Trophoblast cell (in vitro differentiated cells and primary cell): ENCODE measurements around the gene JARID2.

ENCODE experiments used
- DNase-seq, 2 donors: peaks; one replicate each; pipeline ENCODE4 v3.0.0-alpha.2; 2016
- H2AFZ ChIP-seq: 2 replicates; pipeline ENCODE4 v1.6.1; 2013; ENCODE audit warnings: low read length, moderate library complexity, mild to moderate bottlenecking; ENCODE audit not compliant: insufficient read depth, poor library complexity
- H2AK5ac ChIP-seq: 2 replicates; pipeline ENCODE4 v1.6.1; 2013; ENCODE audit warnings: mild to moderate bottlenecking, low read length
- H2BK120ac ChIP-seq: 2 replicates; pipeline ENCODE4 v1.6.1; 2013; ENCODE audit warnings: low read length, mild to moderate bottlenecking, moderate library complexity; ENCODE audit not compliant: insufficient read depth, poor library complexity
- H2BK12ac ChIP-seq: 2 replicates; pipeline ENCODE4 v1.6.1; 2013; ENCODE audit warnings: mild to moderate bottlenecking, low read length, moderate library complexity
- H2BK5ac ChIP-seq: 2 replicates; pipeline ENCODE4 v1.6.1; 2013; ENCODE audit warnings: low read length, low read depth, moderate library complexity, mild to moderate bottlenecking; ENCODE audit not compliant: poor library complexity
- H3K14ac ChIP-seq: 2 replicates; pipeline ENCODE4 v1.6.1; 2013; ENCODE audit warnings: mild to moderate bottlenecking, low read length
- H3K18ac ChIP-seq: 2 replicates; pipeline ENCODE4 v1.6.1; 2013; ENCODE audit warnings: mild to moderate bottlenecking, low read length
- H3K23ac ChIP-seq: 2 replicates; pipeline ENCODE4 v1.6.1; 2013; ENCODE audit warnings: low read length
- H3K27ac ChIP-seq: 2 replicates; pipeline ENCODE4 v1.5.1; 2013; ENCODE audit warnings: low read depth, mild to moderate bottlenecking, inconsistent platforms, low read length, moderate library complexity
- H3K27me3 ChIP-seq: 2 replicates; pipeline ENCODE4 v1.6.1; 2013; ENCODE audit warnings: inconsistent platforms, mild to moderate bottlenecking, low read length, moderate library complexity; ENCODE audit not compliant: insufficient read depth
- H3K36me3 ChIP-seq, 2 experiments: 1 replicate in 1 of 2; 2 replicates in 1 of 2; pipeline ENCODE4 v1.6.1; 2013; ENCODE audit warnings: low read length in 2 of 2, mild to moderate bottlenecking in 2 of 2, moderate library complexity in 1 of 2; ENCODE audit not compliant: insufficient read depth in 2 of 2, control insufficient read depth in 1 of 2
- H3K4ac ChIP-seq: 2 replicates; pipeline ENCODE4 v1.6.1; 2013; ENCODE audit warnings: low read depth, mild to moderate bottlenecking, low read length, moderate library complexity
- H3K4me1 ChIP-seq, 2 experiments: 1 replicate in 1 of 2; 2 replicates in 1 of 2; pipeline ENCODE4 v1.6.1; 2013; ENCODE audit warnings: low read length in 2 of 2, mild to moderate bottlenecking in 2 of 2, moderate library complexity in 1 of 2; ENCODE audit not compliant: insufficient read depth in 2 of 2, control insufficient read depth in 1 of 2
- H3K4me2 ChIP-seq: 2 replicates; pipeline ENCODE4 v1.6.1; 2013; ENCODE audit warnings: inconsistent platforms, mild to moderate bottlenecking, low read length, moderate library complexity
- H3K4me3 ChIP-seq: 2 replicates; pipeline ENCODE4 v1.5.1; 2013; ENCODE audit warnings: mild to moderate bottlenecking, low read depth, low read length, inconsistent platforms
- H3K79me1 ChIP-seq: one replicate; pipeline ENCODE4 v1.6.1; 2013; ENCODE audit warnings: low read length
- H3K79me2 ChIP-seq: 2 replicates; pipeline ENCODE4 v1.6.1; 2013; ENCODE audit warnings: low read length, mild to moderate bottlenecking; ENCODE audit not compliant: control insufficient read depth, insufficient read depth, poor library complexity
- H3K9ac ChIP-seq: 2 replicates; pipeline ENCODE4 v1.6.1; 2013; ENCODE audit warnings: mild to moderate bottlenecking, low read length
- H3K9me3 ChIP-seq: 2 replicates; pipeline ENCODE4 v1.6.1; 2013; ENCODE audit warnings: low read depth, mild to moderate bottlenecking, control low read depth, inconsistent platforms, low read length; ENCODE audit not compliant: insufficient read depth
- H4K12ac ChIP-seq: 2 replicates; pipeline ENCODE4 v1.6.1; 2013; ENCODE audit warnings: low read depth, mild to moderate bottlenecking, low read length, moderate library complexity
- H4K8ac ChIP-seq: 2 replicates; pipeline ENCODE4 v1.6.1; 2013; ENCODE audit warnings: low read depth, mild to moderate bottlenecking, low read length, moderate library complexity
- H4K91ac ChIP-seq: one replicate; pipeline ENCODE4 v1.6.1; 2013; ENCODE audit warnings: low read depth, mild to moderate bottlenecking, low read length, moderate library complexity
- WGBS: extraction: QIAGEN DNeasy Blood & Tissue Kit; methylation state at CpG from one replicate; pipeline ENCODE4 v1.1.7; 2013; ENCODE audit warnings: missing lambda C conversion rate; ENCODE audit not compliant: insufficient read length, insufficient coverage; ENCODE audit errors: extremely low coverage; 5-methylcytosine and 5-hydroxymethylcytosine counted together

JARID2 gene

DNA sequence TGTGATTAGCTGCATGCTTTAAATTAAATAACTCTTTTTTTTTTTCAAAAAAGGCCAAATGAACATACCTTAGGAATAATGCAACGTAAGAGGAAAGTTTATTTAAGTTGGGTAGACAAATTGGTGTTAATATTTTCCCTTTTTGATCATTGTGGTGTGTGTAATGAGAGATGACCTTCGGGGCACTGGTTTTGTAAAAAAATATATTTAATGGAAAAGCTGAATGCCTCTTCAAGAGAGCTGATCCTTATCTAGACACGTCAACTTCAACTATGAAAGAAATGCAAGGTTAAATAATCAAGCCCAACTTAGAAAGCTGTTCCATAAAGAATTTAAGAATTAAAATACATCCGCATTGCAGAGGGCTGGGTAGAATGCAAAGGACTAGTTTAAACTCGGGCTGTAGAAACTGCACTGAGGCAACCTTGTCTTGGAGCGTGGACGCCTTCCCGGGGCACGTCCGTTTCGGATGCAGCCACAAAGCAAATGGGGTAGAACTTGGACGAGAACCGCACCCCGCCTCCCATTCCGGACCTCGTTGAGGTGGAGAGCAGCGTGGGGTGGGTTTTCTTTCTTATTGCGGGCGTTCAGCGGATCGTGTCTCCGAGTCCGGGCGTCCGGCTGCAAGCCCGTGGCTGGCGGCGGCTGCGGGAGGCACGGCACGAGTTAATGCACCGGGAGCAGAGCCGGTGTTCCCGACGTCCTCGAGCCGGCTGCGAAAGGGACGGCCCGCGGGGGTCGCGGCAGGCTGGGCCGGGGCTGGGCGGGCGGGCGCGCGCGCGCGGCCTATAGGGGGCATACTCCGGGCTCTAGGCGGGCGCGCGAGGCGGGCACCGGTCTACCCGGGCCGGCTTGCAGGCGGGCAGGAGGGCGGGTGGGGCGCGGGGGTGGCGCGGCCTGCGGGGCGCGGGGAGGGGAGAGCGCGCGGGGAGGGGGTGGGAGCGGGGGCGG lies 1.9 kb downstream of the JARID2 start:
- peak in 1 of 2 donors; percentile 77 for DNase-seq
- peak overlapping the region; percentile 79 for H3K9ac ChIP-seq
- peaks cover 15% of the 10 kb centered on the region for H3K79me1 ChIP-seq
- H2BK120ac ChIP-seq = peak overlapping the region; percentile 71
- H3K9me3 ChIP-seq = peaks cover 2% of the 10 kb centered on the region
- peak overlapping the region; percentile 84 for H3K4me2 ChIP-seq
- peak overlapping the region; percentile 7 for H2AK5ac ChIP-seq
- H3K4me1 ChIP-seq = peaks cover 11 to 18% of the 10 kb centered on the region in 2 experiments
- H3K4me3 ChIP-seq = peak overlapping the region; percentile 84
- H3K27ac ChIP-seq = peak overlapping the region; percentile 74
- no peaks in the 10 kb centered on the region for H3K36me3 ChIP-seq
- H2BK12ac ChIP-seq = peak overlapping the region; percentile 33
- H3K14ac ChIP-seq = peak overlapping the region; percentile 45
- H3K79me2 ChIP-seq = peaks cover 13% of the 10 kb centered on the region
- peak overlapping the region; percentile 80 for H3K18ac ChIP-seq
- peak overlapping the region; percentile 38 for H4K91ac ChIP-seq
- H2BK5ac ChIP-seq = peak overlapping the region; percentile 37
- no peak overlapping the region for H3K23ac ChIP-seq
- no peaks in the 10 kb centered on the region for H3K27me3 ChIP-seq
- no CpG with 5 or more reads among the region's 75 CpGs for WGBS
- H4K8ac ChIP-seq = peak overlapping the region; percentile 44
- H3K4ac ChIP-seq = peak overlapping the region; percentile 46
- H4K12ac ChIP-seq = peak overlapping the region; percentile 19
- peak overlapping the region; percentile 15 for H2AFZ ChIP-seq

DNA sequence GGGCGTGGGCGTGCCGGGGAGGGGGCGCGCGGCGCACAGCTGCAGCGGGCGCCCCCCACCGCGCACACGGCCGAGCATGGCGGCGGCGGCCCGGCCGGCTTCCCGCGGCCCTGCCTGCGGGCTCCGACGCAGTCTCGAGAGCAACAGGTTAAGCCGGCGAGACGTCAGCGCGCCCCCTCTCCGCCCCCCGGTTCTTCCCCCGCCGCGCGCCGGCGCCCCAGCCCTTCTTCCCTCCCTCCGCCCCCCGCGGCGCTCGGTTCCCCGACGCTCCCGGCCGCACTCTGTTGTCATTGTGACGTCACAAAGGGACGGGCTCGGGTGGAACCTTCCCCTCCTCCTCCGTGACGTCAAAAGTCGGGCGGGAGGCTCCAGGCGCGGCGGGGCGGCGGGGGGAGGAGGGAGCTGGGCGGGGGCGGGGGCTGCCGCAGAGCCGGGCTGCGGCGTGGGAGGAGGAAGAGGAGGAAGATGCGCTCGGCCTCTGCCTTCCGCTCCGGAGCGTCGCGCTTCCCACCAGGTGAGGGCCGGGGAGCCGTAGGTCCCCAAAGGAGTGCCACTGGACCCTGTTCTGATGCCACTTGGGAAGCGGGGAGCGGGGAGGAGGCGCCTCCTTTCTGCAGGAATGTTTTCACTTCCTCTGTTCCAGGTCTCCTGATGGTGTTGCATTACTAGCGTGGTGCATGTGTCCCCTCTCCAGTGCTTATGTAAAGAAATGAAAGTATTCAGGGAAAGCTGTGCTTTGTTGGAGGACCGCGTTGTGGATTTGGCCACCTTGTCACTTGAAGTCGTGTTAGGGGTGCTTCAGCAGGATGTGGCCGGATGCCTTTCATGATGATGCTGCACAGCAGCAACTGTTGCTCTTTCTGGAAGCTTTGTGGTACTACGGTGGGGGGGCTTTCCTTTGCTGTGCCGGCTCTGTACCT lies 2.8 kb downstream of the JARID2 start:
- H3K4me1 ChIP-seq = peaks cover 11 to 14% of the 10 kb centered on the region in 2 experiments
- H3K9ac ChIP-seq = peak overlapping the region; percentile 77
- H3K36me3 ChIP-seq = no peaks in the 10 kb centered on the region
- H3K4me3 ChIP-seq = peak overlapping the region; percentile 84
- no peak overlapping the region for H2AK5ac ChIP-seq
- H3K79me2 ChIP-seq = peaks cover 13% of the 10 kb centered on the region
- H4K91ac ChIP-seq = peak overlapping the region; percentile 64
- no CpG with 5 or more reads among the region's 83 CpGs for WGBS
- H2BK5ac ChIP-seq = peak overlapping the region; percentile 7
- peak overlapping the region; percentile 25 for H3K4ac ChIP-seq
- peak overlapping the region; percentile 74 for H3K27ac ChIP-seq
- no peak overlapping the region for H3K18ac ChIP-seq
- H3K9me3 ChIP-seq = peaks cover 2% of the 10 kb centered on the region
- H3K27me3 ChIP-seq = no peaks in the 10 kb centered on the region
- H4K8ac ChIP-seq = peak overlapping the region; percentile 59
- no peak overlapping the region for H2BK12ac ChIP-seq
- no peak overlapping the region for H3K23ac ChIP-seq
- peaks cover 15% of the 10 kb centered on the region for H3K79me1 ChIP-seq
- peak overlapping the region; percentile 98 for H3K4me2 ChIP-seq
- no peak overlapping the region for H2AFZ ChIP-seq
- H3K14ac ChIP-seq = peak overlapping the region; percentile 19
- H2BK120ac ChIP-seq = no peak overlapping the region
- peak; percentile 90 to 99 for DNase-seq
- H4K12ac ChIP-seq = no peak overlapping the region

DNA sequence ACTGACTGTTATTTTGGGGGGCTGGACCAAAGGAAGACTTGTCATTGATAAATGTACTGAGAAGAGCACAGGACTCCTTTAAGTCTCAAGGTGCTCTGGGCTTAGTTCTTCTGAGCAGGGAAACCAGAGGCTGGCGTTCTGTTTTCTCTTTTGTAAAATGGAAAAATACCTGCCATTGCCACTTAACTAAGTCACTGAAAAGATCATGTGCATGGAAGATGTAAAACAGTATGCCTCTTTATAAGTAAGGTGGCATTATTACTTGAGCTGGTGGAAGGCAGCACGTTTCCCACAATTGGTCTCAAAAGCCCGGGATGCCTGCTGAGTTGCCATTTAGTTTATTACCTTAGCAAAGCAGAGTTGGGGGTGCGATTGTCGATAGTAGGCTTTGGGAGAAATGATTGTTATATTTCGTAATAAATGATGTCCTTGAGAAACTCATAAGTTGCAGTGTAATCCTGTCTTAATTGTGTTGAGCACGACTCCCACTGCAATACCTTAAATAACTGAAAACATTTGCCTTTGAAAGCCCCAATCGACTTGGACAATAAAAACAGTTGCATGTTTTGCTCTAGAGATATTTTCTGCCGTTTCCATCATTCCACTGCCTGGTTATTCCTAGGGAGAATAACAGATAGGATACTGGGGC lies 3.6 kb downstream of the JARID2 start:
- WGBS = no CpG with 5 or more reads among the region's 9 CpGs
- peak overlapping the region; percentile 61 for H3K27ac ChIP-seq
- H2AK5ac ChIP-seq = no peak overlapping the region
- no peaks in the 10 kb centered on the region for H3K36me3 ChIP-seq
- H3K18ac ChIP-seq = no peak overlapping the region
- peaks cover 2% of the 10 kb centered on the region for H3K9me3 ChIP-seq
- H4K12ac ChIP-seq = no peak overlapping the region
- H3K4me3 ChIP-seq = peak overlapping the region; percentile 84
- H4K8ac ChIP-seq = peak overlapping the region; percentile 59
- H3K27me3 ChIP-seq = no peaks in the 10 kb centered on the region
- H3K4me1 ChIP-seq = peaks cover 12 to 14% of the 10 kb centered on the region in 2 experiments
- no peak overlapping the region for H4K91ac ChIP-seq
- no peak overlapping the region for H2BK12ac ChIP-seq
- DNase-seq = no peak
- peak overlapping the region; percentile 25 for H3K4ac ChIP-seq
- H2AFZ ChIP-seq = no peak overlapping the region
- peaks cover 20% of the 10 kb centered on the region for H3K79me2 ChIP-seq
- H3K14ac ChIP-seq = no peak overlapping the region
- H2BK5ac ChIP-seq = no peak overlapping the region
- H3K4me2 ChIP-seq = peak overlapping the region; percentile 98
- no peak overlapping the region for H2BK120ac ChIP-seq
- no peak overlapping the region for H3K9ac ChIP-seq
- H3K23ac ChIP-seq = no peak overlapping the region
- H3K79me1 ChIP-seq = peaks cover 15% of the 10 kb centered on the region
